ENCODE results near the gene TRIM15. TPM values are rescaled to one million over a fixed set of nuclear protein-coding genes. Genes with fewer than 3 reads are reported as not detected.

The TRIM15 gene
- total and polyA plus RNA-seq, 2 donors (not counting 3 experiments of a cell fraction or from before 2014, with no cell fraction given), result not detected

GRCh38 chr6:30151580-30151979 is 11.8 kb upstream of the TRIM15 start:
- no peak overlapping the region for H3K4me2 ChIP-seq (ENCODE audit: insufficient read depth, low read length)
- dilution Hi-C loops (cut with MboI; ENCODE audit: extremely low pct_ligation_motif_present, low sequenced_read_pairs), result no loop called here
- no peak overlapping the region for H3K4me3 ChIP-seq (replicated peaks in 1 of 3; ENCODE audit: insufficient read depth in 1 of 3, low read depth in 1 of 3, low read length in 3 of 3)
- H4K20me1 ChIP-seq (replicated peaks; ENCODE audit: control insufficient read depth, extremely low read depth, insufficient read depth, low read length), result no peaks in the 10 kb centered on the region
- BruUV-seq (replicated peaks), result no TSS peak
- CTCF ChIA-PET, result no interaction called here
- peaks cover 8% of the 10 kb centered on the region for H3K4me1 ChIP-seq (ENCODE audit: control insufficient read depth, extremely low read depth, insufficient read depth, low read length)
- DNase-seq (ENCODE audit: low read depth, low spot score) (no peak), FAIRE-seq (no peak)
- no peak overlapping the region for H3K27ac ChIP-seq (ENCODE audit: insufficient read depth, low read depth, low read length)
- no peaks in the 10 kb centered on the region for H3K9me1 ChIP-seq (replicated peaks; ENCODE audit: control insufficient read depth, extremely low read depth, insufficient read depth, low read length)
- peaks cover 0 to 5% of the 10 kb centered on the region in 2 experiments for H3K27me3 ChIP-seq (ENCODE audit: control insufficient read depth in 2 of 2, insufficient read depth in 2 of 2, low read length in 2 of 2)
- no peak overlapping the region for H3K9ac ChIP-seq (replicated peaks; ENCODE audit: extremely low read depth, insufficient read depth, low read length)
- TF ChIP-seq POLR2A (IDR thresholded peaks at IDR 0.05; ENCODE audit: low read depth, low read length) (no peak), MAX (IDR thresholded peaks at IDR 0.05; ENCODE audit: insufficient read depth, insufficient read length) (no peak), CTCF (IDR thresholded peaks at IDR 0.05; ENCODE audit: extremely low read depth in 1 of 2, insufficient read depth in 1 of 2, low read depth in 1 of 2, low read length in 2 of 2) (no peak), FOS (IDR thresholded peaks at IDR 0.05; ENCODE audit: borderline replicate concordance, insufficient read depth, low read length) (no peak), POLR2AphosphoS5 (IDR thresholded peaks at IDR 0.05; ENCODE audit: insufficient read depth, low read depth, low read length) (no peak), GATA2 (IDR thresholded peaks at IDR 0.05; ENCODE audit: insufficient read depth, insufficient read length, low read depth, low read length) (no peak), EZH2 (IDR thresholded peaks at IDR 0.05; ENCODE audit: borderline replicate concordance, low read depth, low read length, severe bottlenecking) (no peak), JUN (IDR thresholded peaks at IDR 0.05; ENCODE audit: borderline replicate concordance, insufficient read depth, insufficient read length, low read depth) (no peak), MYC (IDR thresholded peaks at IDR 0.05; ENCODE audit: low read depth, low read length) (no peak)
- POLR2A ChIA-PET, result no interaction called here
- no peaks in the 10 kb centered on the region for H3K36me3 ChIP-seq (ENCODE audit: control insufficient read depth in 2 of 2, extremely low read depth in 1 of 2, insufficient read depth in 2 of 2, low read length in 2 of 2)
- H3K79me2 ChIP-seq (ENCODE audit: control insufficient read depth, insufficient read depth, low read length), result no peaks in the 10 kb centered on the region
- intact Hi-C loops (cut with micrococcal nuclease), result no loop called here
- no peak overlapping the region for H2AFZ ChIP-seq (ENCODE audit: low read depth, low read length)
- H3K9me3 ChIP-seq (replicated peaks; ENCODE audit: control insufficient read depth, insufficient read depth, low read length), result no peaks in the 10 kb centered on the region

Data from endothelial cell of umbilical vein (primary cell).